A549 (cell line): ENCODE measurements around the gene FGF14.

Experiments used
- CBX2 ChIP-seq: fragments of 200-600 bp; sonication (generic); IDR thresholded peaks from 2 replicates; pipeline ENCODE4 v1.6.1; 2016; ENCODE audit warnings: low read depth, mild to moderate bottlenecking, borderline replicate concordance
- CTCF ChIP-seq: fragments of >200 bp; sonication (Bioruptor Twin); formaldehyde crosslinking; IDR thresholded peaks from 3 replicates; pipeline ENCODE4 v1.5.1; 2016

- TF ChIP-seq CBX2 (no peak), CTCF (no peak)
Measured at GRCh38 chr13:102234618-102235017, 167.2 kb downstream of the FGF14 start.
